HCT116 (cell line): ENCODE results near the gene RFTN1. TPM values are rescaled to one million over a fixed set of nuclear protein-coding genes. Genes with fewer than 3 reads are reported as not detected.

Source experiments
- ATAC-seq: fragments of 200-7000 bp; cut with Tn5 transposase; 2 replicates; pipeline ENCODE4 v1.9.1; 2020; ENCODE audit warnings: mild to moderate bottlenecking, moderate library complexity
- BruUV-seq: library from RNA; stranded (reverse); fragments of 400-500 nt; replicated peaks from 2 replicates; lab custom pipeline; 2021; lab: Mats Ljungman, UMichigan
- CTCF ChIA-PET: fragments of 300-600 bp; sonication (Branson Sonifier 250); formaldehyde crosslinking; loops from one replicate; lab custom pipeline; 2021; ENCODE audit warnings: antibody characterized with exemption; lab: Charles Lee
- POLR2A ChIA-PET: fragments of 300-600, 350-600 bp; sonication (Branson Sonifier 250); formaldehyde crosslinking; loops from one replicate; lab custom pipeline; 2021; ENCODE audit warnings: antibody characterized with exemption; lab: Charles Lee
- RAD21 ChIA-PET, 2 experiments: fragments of 300-600 bp; sonication (Branson Sonifier 250); formaldehyde crosslinking; loops; one replicate each; lab custom pipeline; 2023; ENCODE audit warnings: low total read pairs in 2 of 2; ENCODE audit not compliant: uncharacterized antibody in 2 of 2, unreplicated experiment in 2 of 2, low non-redundant PET in 1 of 2; lab: Charles Lee
- DNase-seq: peaks from one replicate; pipeline ENCODE4 v3.0.0-alpha.2; 2010; ENCODE audit warnings: low read depth, low spot score
- H2AFZ ChIP-seq: fragments of 200-600 bp; shearing (Covaris generic), sonication (generic); 2 replicates; pipeline ENCODE4 v1.6.1; 2017; ENCODE audit warnings: low read depth, mixed run types, mixed read lengths, antibody characterized with exemption, low read length; ENCODE audit not compliant: poor library complexity, severe bottlenecking
- H3K27ac ChIP-seq: 2 replicates; pipeline ENCODE4 v1.5.1; 2012; ENCODE audit warnings: low read depth, low read length
- H3K27me3 ChIP-seq: fragments of 200-600 bp; sonication (generic); 2 replicates; pipeline ENCODE4 v1.6.1; 2016; ENCODE audit warnings: mixed run types, low read length, mixed read lengths; ENCODE audit not compliant: insufficient read depth
- H3K36me3 ChIP-seq, 2 experiments: fragments of 200-500 bp in 1 of 2; fragments of 200-600 bp in 1 of 2; sonication (Bioruptor generic) in 1 of 2; sonication (generic) in 1 of 2; 2 replicates each; pipeline versions ENCODE4 v1.5.1 to v1.6.1; 2014 to 2016; ENCODE audit warnings: low read length in 2 of 2, inconsistent platforms in 1 of 2, mixed read lengths in 1 of 2, mixed run types in 1 of 2; ENCODE audit not compliant: insufficient read depth in 2 of 2, control insufficient read depth in 1 of 2
- H3K4me1 ChIP-seq, 2 experiments: fragments of 200-600 bp in 1 of 2; sonication (generic) in 1 of 2; 2 replicates each; pipeline versions ENCODE4 v1.5.1 to v1.6.1; 2012 to 2017; ENCODE audit warnings: low read length in 2 of 2, inconsistent platforms in 1 of 2, mild to moderate bottlenecking in 1 of 2, mixed read lengths in 1 of 2, mixed run types in 1 of 2, moderate library complexity in 1 of 2; ENCODE audit not compliant: insufficient read depth in 2 of 2, control insufficient read depth in 1 of 2
- H3K4me2 ChIP-seq: fragments of 200-600 bp; sonication (generic); 2 replicates; pipeline ENCODE4 v1.6.1; 2017; ENCODE audit warnings: mixed run types, low read length, mixed read lengths
- H3K4me3 ChIP-seq, 2 experiments: fragments of 200-600 bp in 1 of 2; sonication (generic) in 1 of 2; replicated peaks in 1 of 2; 2 replicates each; pipeline ENCODE4 v1.5.1; 2011 to 2016; ENCODE audit warnings: low read length in 2 of 2, control low read depth in 1 of 2, low read depth in 1 of 2, mild to moderate bottlenecking in 1 of 2, mixed read lengths in 1 of 2, mixed run types in 1 of 2
- H3K79me2 ChIP-seq: fragments of 200-600 bp; sonication (generic); 2 replicates; pipeline ENCODE4 v1.6.1; 2017; ENCODE audit warnings: mild to moderate bottlenecking, mixed run types, low read length, moderate library complexity, mixed read lengths; ENCODE audit not compliant: insufficient read depth
- H3K9ac ChIP-seq: fragments of 200-600 bp; sonication (generic); 2 replicates; pipeline ENCODE4 v1.6.1; 2016; ENCODE audit warnings: low read length, mixed read lengths
- H3K9me2 ChIP-seq: fragments of 200-600 bp; sonication (generic), shearing (Covaris generic); 2 replicates; pipeline ENCODE4 v1.6.1; 2017; ENCODE audit warnings: mixed run types, mild to moderate bottlenecking, moderate library complexity; ENCODE audit not compliant: insufficient read depth
- H3K9me3 ChIP-seq, 2 experiments: fragments of 200-500 bp in 1 of 2; fragments of 200-600 bp in 1 of 2; sonication (Bioruptor generic) in 1 of 2; sonication (generic) in 1 of 2; 2 replicates each; pipeline ENCODE4 v1.6.1; 2014 to 2017; ENCODE audit warnings: low read length in 2 of 2, mixed read lengths in 2 of 2, inconsistent platforms in 1 of 2, low read depth in 1 of 2, mild to moderate bottlenecking in 1 of 2, mixed run types in 1 of 2, moderate library complexity in 1 of 2; ENCODE audit not compliant: control insufficient read depth in 1 of 2, insufficient read depth in 1 of 2
- H4K20me1 ChIP-seq: fragments of 200-600 bp; sonication (generic), shearing (Covaris generic); 2 replicates; pipeline ENCODE4 v1.6.1; 2017; ENCODE audit warnings: mixed run types, mild to moderate bottlenecking, moderate library complexity; ENCODE audit not compliant: insufficient read depth
- FOSL1 ChIP-seq: IDR thresholded peaks from 2 replicates; pipeline ENCODE4 v1.6.1; 2012; ENCODE audit warnings: low read depth
- POLR2A ChIP-seq: IDR thresholded peaks from 2 replicates; pipeline ENCODE4 v1.7.0; 2011; ENCODE audit warnings: borderline replicate concordance; ENCODE audit not compliant: insufficient read depth, insufficient read length; ENCODE audit errors: extremely low read depth
- RAD21 ChIP-seq: IDR thresholded peaks from 2 replicates; pipeline ENCODE4 v1.6.1; 2012; ENCODE audit warnings: low read depth, mild to moderate bottlenecking
- SIN3A ChIP-seq: IDR thresholded peaks from 2 replicates; pipeline ENCODE4 v1.6.1; 2012; ENCODE audit warnings: low read depth
- SP1 ChIP-seq: IDR thresholded peaks from 2 replicates; pipeline ENCODE4 v1.6.1; 2012; ENCODE audit warnings: low read depth
- TCF7L2 ChIP-seq: IDR thresholded peaks from 2 replicates; pipeline ENCODE4 v1.7.0; 2011; ENCODE audit warnings: borderline replicate concordance, inconsistent platforms; ENCODE audit not compliant: insufficient read depth, insufficient read length; ENCODE audit errors: extremely low read depth
- ZFX ChIP-seq: fragments of 450-650 bp; IDR thresholded peaks from 2 replicates; pipeline ENCODE4 v1.6.1; 2017
- ZNF274 ChIP-seq: fragments of 200-500 bp; sonication (Bioruptor generic); IDR thresholded peaks from 2 replicates; pipeline ENCODE4 v1.6.1; 2014; ENCODE audit warnings: mild to moderate bottlenecking, low read depth, low read length, inconsistent platforms
- intact Hi-C: fragments of 100-400 bp; cut with micrococcal nuclease; formaldehyde crosslinking; loops from 2 replicates; pipeline ENCODE4 v1.10.0; 2022
- total RNA-seq: library from RNA; stranded (reverse); gene quantifications from one replicate; pipeline ENCODE4 v1.2.1, GENCODE V29; 2021; ENCODE audit not compliant: unreplicated experiment
- TF ChIP-seq, protein P1 (sequence below): IDR thresholded peaks from 2 replicates; pipeline ENCODE4 v1.6.1; 2012
- TF ChIP-seq, protein P2 (sequence below): IDR thresholded peaks from 2 replicates; pipeline ENCODE4 v1.6.1; 2011; ENCODE audit warnings: mild to moderate bottlenecking, low read length, moderate library complexity; ENCODE audit not compliant: insufficient replicate concordance; ENCODE audit errors: extremely low read depth
- TF ChIP-seq, protein P3 (sequence below), 3 experiments: fragments of 200-600 bp in 1 of 3; sonication (generic) in 1 of 3; IDR thresholded peaks in 2 of 3; conservative IDR thresholded peaks in 1 of 3; 2 replicates each; pipeline ENCODE4 v1.5.1; 2012 to 2017; ENCODE audit warnings: low read depth in 2 of 3, low read length in 2 of 3, antibody characterized with exemption in 1 of 3, borderline replicate concordance in 1 of 3, control low read depth in 1 of 3, mild to moderate bottlenecking in 1 of 3, mixed read lengths in 1 of 3, mixed run types in 1 of 3, moderate library complexity in 1 of 3; ENCODE audit not compliant: insufficient read depth in 1 of 3

RFTN1 gene
- total RNA-seq, 1 experiment from 2014 or later = 3.9 TPM

DNA sequence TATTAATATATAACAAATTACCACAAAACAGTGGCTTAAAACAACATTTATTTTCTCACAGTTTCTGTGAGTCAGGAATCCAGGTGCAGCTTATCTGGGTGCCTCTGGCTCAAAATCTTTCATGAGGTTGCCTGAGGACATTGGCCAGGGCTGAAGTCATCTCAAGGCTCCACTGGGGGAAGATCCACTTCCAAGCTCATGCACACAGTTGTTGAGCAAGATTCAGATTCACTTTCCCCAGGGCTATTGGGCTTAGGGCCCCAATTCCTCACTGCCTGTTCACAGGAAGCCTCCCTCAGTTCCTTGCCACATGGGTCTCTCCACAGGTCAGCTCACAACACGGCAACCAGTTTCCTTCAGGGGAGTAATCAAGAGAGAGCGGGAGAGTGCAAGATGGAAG, 35.0 kb downstream of the RFTN1 start:
- Histone ChIP-seq H3K9me2 (no peaks in the 10 kb centered on the region), H4K20me1 (no peaks in the 10 kb centered on the region), H3K4me1 (no peaks in the 10 kb centered on the region), H3K4me3 (no peak overlapping the region), H3K79me2 (no peaks in the 10 kb centered on the region), H3K36me3 (no peaks in the 10 kb centered on the region), H3K9ac (no peak overlapping the region), H3K27me3 (no peaks in the 10 kb centered on the region), H3K27ac (no peak overlapping the region), H3K9me3 (no peaks in the 10 kb centered on the region), H2AFZ (no peak overlapping the region), H3K4me2 (no peak overlapping the region)
- TF ChIP-seq RAD21 (no peak), SP1 (no peak), TCF7L2 (no peak), ZFX (no peak), ZNF274 (no peak), POLR2A (no peak), SIN3A (no peak)
- TF ChIP-seq, protein P1, sequence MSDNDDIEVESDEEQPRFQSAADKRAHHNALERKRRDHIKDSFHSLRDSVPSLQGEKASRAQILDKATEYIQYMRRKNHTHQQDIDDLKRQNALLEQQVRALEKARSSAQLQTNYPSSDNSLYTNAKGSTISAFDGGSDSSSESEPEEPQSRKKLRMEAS = no peak
- TF ChIP-seq, protein P2, sequence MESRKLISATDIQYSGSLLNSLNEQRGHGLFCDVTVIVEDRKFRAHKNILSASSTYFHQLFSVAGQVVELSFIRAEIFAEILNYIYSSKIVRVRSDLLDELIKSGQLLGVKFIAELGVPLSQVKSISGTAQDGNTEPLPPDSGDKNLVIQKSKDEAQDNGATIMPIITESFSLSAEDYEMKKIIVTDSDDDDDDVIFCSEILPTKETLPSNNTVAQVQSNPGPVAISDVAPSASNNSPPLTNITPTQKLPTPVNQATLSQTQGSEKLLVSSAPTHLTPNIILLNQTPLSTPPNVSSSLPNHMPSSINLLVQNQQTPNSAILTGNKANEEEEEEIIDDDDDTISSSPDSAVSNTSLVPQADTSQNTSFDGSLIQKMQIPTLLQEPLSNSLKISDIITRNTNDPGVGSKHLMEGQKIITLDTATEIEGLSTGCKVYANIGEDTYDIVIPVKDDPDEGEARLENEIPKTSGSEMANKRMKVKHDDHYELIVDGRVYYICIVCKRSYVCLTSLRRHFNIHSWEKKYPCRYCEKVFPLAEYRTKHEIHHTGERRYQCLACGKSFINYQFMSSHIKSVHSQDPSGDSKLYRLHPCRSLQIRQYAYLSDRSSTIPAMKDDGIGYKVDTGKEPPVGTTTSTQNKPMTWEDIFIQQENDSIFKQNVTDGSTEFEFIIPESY = no peak
- ChIA-PET CTCF (no interaction called here), RAD21 (no interaction called here), POLR2A (no interaction called here)
- intact Hi-C loops = no loop called here
- DNase-seq (no peak), ATAC-seq (no peak)
- no TSS peak for BruUV-seq

DNA sequence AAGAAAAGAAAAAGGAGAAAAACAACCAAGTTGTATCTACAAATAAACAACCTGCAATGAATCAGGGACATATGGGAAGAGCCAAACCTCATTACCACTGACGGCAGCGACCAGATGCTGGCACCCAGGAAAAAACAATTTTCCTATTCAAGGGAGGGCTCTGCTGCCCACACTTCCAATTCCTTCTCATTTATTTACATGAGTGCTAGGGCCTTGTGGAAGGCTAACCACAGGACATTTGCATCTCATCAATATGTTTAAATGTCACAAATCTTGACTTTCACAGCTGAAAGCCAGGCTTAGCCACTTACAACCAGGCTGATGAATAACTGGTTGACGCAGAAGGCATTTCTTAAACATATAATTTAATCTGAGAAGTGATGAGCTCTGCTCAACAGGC, 36.0 kb downstream of the RFTN1 start:
- DNase-seq (no peak), ATAC-seq (no peak)
- Histone ChIP-seq H2AFZ (no peak overlapping the region), H3K9ac (no peak overlapping the region), H3K79me2 (no peaks in the 10 kb centered on the region), H3K9me2 (no peaks in the 10 kb centered on the region), H3K9me3 (no peaks in the 10 kb centered on the region), H3K4me3 (no peak overlapping the region), H3K27me3 (no peaks in the 10 kb centered on the region), H3K27ac (no peak overlapping the region), H3K36me3 (no peaks in the 10 kb centered on the region), H3K4me2 (no peak overlapping the region), H4K20me1 (no peaks in the 10 kb centered on the region), H3K4me1 (no peaks in the 10 kb centered on the region)
- CTCF ChIA-PET = no interaction called here
- TF ChIP-seq, protein P3, sequence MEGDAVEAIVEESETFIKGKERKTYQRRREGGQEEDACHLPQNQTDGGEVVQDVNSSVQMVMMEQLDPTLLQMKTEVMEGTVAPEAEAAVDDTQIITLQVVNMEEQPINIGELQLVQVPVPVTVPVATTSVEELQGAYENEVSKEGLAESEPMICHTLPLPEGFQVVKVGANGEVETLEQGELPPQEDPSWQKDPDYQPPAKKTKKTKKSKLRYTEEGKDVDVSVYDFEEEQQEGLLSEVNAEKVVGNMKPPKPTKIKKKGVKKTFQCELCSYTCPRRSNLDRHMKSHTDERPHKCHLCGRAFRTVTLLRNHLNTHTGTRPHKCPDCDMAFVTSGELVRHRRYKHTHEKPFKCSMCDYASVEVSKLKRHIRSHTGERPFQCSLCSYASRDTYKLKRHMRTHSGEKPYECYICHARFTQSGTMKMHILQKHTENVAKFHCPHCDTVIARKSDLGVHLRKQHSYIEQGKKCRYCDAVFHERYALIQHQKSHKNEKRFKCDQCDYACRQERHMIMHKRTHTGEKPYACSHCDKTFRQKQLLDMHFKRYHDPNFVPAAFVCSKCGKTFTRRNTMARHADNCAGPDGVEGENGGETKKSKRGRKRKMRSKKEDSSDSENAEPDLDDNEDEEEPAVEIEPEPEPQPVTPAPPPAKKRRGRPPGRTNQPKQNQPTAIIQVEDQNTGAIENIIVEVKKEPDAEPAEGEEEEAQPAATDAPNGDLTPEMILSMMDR (IDR thresholded peaks at IDR 0.05 in 2 of 3, conservative IDR thresholded peaks at IDR 0.05 in 1 of 3; ENCODE audit: borderline replicate concordance in 1 of 3, insufficient read depth in 1 of 3, low read depth in 2 of 3, low read length in 2 of 3) = no peak
- TF ChIP-seq FOSL1 (no peak), SP1 (no peak)
- TF ChIP-seq, protein P2 = no peak
- POLR2A ChIA-PET = no interaction called here
- no TSS peak for BruUV-seq
- RAD21 ChIA-PET = no interaction called here
- intact Hi-C loops = no loop called here
